GM19351 (cell line): ENCODE results near the gene CHTF18.

Experiments used
- ATAC-seq: cut with Tn5 transposase; IDR thresholded peaks from one replicate; pipeline ENCODE4 v1.9.1; 2021; ENCODE audit warnings: mild to moderate bottlenecking, moderate library complexity; ENCODE audit not compliant: unreplicated experiment

Gene CHTF18

DNA sequence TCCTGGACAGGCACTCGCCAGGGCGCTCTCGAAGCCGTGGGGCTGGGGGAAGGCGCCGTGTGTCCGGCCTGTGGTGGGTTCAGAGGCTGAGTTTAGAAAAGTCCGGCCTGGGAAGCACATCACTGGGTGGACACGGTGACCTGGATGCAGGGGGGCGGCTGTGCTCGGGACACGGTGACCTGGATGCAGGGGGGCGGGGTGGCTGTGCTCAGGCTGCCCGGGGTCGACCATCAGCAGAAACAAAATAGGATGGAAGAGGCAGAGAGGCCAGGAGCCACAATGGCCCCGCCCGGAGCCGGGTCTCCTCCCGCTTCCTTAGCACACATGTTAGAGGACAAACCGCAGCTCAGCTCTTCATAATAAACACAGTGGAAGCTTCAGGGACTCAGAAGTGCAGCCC is 55.4 kb downstream of the CHTF18 start:
- ATAC-seq: no peak

DNA sequence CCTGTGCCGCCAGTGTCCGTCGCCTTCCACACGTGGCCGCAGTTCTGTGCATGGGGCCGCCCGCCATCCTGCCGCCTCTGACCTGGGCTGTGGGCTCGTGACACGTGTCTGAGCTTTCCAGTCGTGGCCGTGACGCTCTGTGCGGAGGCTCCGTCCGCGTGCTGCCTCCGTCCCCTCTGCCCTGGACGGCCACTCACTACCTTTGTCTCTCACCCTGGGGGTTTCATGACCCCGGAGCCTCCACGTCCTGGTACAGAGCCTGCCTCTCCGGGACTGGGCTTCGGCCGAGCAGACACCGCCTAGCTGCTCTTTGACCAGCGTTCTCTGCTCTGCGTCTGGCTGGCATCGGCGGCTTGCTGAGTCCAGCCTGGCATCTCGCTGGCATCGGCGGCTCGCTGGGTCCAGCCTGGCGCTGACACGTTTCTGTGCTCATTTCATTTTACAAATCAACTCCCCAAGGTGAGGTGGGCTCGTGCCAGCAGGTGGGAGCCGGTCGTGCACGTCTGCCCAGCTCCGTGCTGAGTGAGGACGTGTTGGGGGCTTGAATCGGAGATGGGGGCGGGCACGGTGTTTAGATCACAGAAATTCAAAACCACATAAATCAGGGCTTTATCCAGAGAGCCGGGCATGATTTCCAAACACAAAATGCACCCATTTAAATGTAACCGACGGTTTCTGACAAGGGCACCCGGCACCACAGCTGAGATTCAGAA is 56.4 kb downstream of the CHTF18 start:
- ATAC-seq: no peak

DNA sequence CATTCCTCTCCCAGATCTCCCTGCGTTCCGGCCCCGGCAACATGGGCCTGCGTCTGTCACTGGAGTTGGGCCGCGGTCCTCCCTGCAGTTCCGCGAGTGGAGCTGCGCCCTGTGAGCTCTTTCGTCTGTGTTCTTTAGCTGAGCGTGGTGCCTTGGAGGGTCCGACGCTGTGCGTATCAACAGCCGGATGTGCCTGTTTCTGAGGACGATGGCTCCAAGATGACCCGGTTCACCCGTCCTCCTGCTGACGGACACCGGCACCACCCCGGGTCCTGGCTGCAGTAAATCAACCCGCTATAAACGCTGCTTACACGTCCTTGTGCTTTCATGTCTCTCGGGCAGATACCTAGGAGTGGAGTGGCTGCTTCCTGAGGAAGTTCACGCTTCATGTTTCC is 56.9 kb downstream of the CHTF18 start:
- ATAC-seq: no peak

DNA sequence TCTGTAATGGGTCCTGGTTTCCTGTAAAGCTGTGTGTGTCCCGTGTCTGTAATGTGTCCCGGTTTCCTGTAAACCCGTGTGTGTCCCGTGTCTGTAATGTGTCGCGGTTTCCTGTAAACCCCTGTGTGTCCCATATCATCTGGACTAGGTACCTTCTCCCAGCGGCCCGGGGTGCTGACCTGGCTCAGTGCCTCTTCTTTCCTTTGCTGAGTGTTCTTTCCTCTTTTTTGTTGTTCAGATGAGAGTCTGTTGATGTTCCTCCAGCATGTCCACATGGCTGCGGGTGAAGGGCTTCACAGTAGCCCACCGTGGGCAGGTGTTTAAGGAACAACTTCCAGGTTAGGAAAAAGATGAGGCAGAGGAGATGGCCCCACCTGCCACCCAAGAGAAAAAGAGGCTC is 58.7 kb downstream of the CHTF18 start:
- ATAC-seq: no peak
